Stimulated activated CD4-positive, alpha-beta T cell treated with anti-CD3 and anti-CD28 coated beads, Interleukin-12 subunit alpha, Interleukin-12 subunit beta, amount 100 ng/mL, for 4 hours (primary cell): ENCODE measurements around the gene METTL8.

ENCODE experiments used
- DNase-seq: peaks from one replicate; pipeline ENCODE4 v3.0.0-alpha.2; 2020

METTL8 gene

DNA sequence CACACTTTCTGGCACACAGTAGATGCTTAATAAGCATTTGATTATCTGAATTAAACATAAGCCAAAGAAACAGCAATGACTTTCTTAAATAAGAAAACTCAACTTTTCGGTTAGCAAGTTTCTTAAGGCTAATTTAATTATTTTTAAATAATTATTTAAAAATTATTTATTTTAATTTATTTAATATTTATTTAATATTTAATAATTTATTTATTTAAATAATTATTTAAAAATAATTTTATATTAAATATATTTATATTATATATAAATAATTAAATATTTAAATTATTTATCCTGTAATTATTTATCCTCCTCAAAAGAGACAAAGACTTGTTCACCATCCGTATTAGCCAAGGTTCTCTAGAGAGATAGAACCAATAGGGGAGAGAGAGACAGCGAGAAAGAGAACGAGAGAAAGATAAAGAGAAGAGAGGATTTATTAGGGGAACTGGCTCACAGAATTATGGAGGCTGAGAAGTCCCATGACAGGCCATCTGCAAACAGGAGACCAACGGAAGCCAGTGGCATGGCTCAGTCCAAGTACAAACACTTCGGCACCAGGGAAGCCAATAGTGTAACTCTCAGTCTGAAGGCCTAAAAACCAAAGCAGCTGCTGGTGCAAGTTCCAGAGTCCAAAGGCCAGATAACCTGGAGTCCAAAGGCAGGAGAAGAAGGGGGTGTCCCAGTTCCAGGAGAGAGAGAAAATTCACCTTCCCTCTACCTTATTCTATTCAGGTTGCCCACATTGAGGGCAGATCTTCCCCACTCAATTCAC, 125.3 kb downstream of the METTL8 start:
- DNase-seq = no peak

DNA sequence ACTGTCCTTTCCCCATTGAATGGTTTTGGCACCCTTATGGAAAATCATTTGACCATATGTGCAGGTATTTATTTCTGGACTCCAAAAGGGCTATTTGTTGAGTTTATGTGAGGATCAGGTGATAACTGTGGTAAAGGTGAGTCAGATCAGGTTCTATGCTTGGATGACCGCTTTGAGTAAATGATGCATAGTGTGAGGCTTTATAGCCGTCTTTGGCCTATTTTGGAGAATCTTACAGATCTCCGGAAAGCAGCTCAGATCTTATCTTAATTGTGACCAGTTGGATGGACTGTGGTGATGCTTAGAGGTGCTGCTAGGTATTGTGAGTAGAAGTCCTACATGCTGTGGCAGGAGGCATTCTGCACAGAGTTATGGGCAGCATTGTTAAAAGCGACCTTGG, 126.2 kb downstream of the METTL8 start:
- DNase-seq = no peak

DNA sequence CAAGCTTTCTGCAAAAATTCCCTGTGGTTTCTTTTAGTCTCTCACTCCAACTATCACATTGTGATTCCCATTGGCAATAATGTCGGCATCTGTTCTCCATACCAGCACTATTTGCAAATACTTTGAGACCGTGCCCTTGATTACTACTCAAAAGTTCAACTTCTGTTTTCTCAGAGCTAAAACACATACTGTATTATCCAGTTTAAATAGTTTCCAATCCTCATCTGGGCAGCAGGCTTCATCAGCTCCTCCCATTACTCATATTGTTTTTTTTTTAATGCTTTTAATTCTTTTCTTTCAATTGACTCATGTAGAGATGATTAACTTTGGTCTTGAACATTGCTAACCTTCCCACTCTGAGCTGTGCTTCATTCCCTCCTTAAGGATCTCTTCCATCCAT, 135.8 kb downstream of the METTL8 start:
- no peak for DNase-seq

DNA sequence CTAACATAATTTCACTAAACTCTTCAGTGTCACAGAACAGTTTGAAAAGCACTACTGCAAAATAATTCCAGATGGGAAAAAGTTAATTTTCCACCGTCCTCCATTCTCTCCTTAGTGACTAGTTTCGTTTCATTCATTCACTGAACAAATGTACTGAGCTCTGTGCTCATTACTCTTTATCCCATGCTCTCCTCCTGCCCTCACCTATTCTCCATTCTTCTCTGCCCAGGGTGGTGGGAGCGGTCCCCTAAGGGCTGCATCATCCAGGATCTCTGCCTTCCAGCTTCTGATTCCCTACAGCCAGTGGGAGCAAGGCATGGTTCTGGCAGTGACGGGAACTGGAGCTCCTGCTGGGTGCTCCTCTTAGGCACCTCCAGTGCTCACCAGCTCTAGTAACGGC, 139.2 kb downstream of the METTL8 start:
- DNase-seq = no peak

DNA sequence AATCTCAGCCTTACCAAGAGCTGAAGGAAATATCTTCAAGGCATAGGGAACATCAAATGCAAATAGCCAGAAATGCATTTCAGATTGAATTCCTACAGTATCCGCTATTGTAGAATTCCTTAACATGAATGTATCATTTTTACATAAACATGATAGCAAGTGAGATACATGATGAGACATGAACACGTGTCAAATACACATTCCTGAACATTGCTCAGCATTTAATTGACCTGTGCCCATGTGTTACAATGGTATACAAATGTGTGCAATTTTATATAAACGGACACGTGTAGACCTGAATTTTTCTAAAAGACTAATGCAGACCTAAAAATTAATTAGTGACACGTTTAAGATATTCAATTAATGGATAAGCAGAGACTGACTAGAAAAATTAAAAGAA, 140.1 kb downstream of the METTL8 start:
- DNase-seq = no peak

DNA sequence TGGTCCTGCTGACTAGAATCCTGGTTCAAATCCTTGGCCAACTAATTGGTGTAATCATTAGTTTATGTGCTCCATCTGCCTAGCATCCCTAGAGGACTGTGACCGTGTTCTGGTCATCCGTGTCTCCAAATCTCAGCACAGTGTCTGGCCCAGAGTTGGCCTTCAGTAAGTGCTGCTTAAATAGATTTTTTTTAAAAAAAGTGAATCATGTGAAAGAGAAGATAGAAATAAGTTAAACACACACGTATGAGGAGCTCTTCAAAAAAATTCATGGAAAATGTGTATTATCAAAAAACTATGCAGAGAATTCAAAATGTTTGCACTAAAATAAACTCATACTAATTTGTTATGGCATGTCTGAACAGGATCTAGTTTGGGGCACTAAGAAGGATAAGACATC, 143.8 kb downstream of the METTL8 start:
- DNase-seq = no peak

DNA sequence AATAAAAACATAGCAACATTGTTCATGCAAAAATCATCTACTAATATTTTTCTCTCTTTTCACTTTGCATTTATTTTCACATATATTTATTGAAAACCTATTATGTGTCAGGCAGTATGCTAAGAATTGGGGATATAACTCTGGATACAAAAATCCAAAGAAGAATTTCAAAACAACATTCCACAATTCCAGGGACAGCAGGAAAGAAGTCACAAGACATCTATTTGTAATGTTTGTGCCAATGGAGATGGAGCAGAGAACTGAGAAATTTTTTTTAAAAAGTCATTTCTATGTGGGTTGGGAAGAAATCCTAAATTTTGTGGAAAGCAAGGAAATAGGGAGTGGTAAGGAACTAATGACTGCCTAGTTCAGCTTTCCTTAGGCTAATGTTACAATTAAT, 144.5 kb downstream of the METTL8 start:
- no peak for DNase-seq

DNA sequence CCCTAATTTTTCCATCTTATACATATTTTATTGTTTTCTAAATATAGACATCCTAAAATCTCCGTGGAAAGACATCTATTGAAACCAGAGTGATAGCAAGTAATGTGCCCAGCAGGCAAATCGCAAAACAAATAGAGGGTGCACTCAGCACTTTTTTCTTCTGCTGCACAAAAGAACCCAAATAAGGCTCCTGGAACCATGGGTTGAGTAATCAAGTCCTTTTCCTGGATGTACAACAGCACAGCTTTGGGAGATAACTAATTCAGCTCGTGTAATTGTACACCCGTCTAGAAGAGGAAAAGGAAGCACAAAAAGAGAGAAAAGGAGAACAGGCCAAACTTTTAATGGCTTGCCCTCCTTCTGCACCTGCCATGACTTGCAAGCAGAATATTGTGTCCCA, 146.2 kb downstream of the METTL8 start:
- no peak for DNase-seq

DNA sequence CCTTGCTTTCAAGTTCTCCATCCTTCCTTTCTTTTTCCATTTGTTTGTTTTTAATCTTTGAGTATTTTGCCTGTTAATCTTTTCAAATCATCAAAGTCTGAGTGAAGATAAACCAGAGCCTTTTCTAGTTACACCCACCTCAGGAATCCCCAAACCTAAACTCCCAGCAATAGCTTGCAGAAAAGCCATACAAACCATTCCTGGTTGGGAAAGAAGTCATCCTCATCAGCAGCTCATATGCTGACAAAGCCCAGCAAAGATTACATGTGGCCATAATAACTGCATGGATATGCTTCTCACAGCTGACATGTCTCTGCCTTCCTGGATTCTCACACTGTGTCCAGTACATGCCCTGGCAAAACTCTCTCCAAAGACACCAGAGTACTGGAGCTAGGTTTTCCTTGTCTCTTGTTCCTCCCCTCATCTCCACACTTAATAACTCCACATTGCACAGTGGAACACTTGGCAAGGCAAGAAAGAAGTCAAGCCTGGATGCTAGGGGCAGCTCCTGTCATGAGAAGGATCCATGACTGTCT, 146.7 kb downstream of the METTL8 start:
- DNase-seq = no peak

DNA sequence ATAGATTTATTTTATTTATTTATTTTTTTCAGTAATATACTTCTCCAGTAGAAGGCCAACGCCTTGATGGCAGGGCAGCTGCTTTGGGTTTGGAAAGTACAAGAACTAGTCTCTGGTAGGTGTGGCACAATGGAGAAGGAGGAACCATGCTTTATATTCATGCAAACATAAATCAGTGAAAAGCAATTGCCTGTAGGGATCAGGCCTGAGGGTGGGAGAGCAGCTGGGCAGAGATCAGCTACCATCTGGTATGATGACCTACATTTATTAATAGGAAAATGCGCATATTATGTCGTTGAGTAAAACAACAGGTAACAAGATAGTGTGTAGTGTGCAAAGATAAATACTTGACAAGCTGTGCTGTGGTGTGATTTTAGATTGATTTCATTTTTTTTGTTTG, 152.7 kb downstream of the METTL8 start:
- DNase-seq = no peak

DNA sequence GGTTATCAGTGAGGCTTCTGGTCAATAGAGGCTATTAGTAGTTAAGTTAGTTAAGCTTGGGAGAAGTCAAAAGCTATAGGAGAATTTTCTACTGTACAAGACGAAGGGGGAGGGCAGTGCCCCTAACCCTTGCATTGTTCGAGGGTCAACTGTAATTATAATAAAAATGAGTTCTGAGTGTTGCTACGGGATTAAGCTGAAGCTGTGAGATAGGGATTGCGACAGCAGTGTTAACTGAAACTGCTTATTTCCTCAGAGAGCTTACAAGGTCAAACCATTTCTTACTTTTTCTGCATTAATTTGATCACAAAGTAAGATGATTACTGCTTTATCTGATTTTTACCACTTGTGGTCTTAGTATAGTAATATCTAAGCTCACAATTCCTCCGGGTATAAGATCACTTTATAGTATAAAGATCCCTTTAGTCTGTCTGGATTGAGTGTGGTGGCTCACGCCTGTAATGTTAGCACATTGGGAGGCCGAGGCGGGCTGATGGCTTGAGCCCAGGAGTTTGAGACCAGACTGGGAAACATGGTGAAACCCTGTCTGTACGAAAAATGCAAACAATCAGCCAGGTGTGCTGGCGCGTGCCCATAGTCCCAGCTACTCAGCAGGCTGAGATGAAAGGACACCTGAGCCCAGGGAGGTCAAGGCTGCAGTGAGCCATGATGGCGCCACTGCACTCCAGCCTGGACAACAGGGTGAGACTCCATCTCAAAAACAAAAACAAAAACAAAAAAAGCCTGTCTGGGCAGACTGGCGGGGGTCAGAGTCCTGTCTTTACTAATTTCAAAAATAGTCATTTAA, 153.6 kb downstream of the METTL8 start:
- DNase-seq = no peak

DNA sequence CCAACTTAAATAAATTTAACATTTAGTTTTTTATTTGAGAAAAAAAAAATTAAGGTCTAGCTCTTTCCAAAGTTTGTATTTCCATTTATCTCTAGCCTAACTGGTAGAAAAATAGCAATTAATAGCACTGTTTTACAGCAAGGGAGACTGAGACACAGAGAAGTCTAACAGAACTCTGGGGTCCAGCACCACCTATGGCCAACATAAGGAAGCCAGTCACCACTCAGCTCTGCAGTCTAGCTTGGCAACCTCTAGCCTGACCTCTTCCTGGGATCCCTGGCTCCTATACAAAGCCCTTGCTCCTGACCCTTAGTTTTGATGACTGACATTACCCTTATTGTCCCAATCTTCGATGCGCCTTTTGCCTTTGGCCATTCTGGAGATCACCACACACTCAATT, 159.0 kb downstream of the METTL8 start:
- DNase-seq = no peak

DNA sequence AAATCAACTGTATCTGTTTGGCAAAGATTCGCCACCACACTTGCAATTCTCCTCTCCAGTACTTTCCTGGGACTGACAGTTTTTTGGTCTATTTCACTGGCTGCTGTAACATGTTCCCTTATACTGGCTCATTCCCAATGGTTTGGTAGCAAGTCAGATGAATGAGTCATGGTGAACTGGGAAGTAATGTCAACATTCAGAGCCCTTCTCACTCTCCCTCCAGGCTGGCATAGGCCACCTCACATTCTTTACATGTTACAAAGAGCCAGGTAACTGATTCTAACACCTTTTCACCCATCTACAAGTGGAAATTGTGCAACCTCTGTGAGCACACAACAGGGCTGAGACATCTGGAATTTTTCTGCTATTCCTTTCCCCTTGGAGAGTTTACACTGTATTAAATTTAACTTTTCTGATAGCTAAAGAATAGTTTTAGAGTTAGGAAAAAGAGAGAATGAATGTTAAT, 161.8 kb downstream of the METTL8 start:
- no peak for DNase-seq

DNA sequence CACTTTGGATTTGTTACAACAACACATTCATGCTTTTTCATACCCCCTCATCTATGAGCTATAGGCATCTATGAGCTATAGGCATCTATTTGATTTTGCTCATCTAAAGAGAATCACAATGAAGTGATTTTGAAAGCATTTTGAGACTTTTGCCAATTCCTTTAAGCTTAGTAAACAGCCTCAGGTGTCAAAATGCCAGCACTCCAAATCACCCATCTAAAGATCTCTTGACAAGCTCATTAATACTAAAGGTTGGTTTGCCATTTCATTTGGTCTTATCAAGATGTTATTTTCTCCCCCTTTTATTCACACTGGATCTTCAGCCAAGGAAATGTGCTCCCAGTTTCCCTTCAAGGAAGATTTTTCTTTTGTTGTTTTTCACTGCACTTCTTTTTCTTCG, 162.4 kb downstream of the METTL8 start:
- no peak for DNase-seq

DNA sequence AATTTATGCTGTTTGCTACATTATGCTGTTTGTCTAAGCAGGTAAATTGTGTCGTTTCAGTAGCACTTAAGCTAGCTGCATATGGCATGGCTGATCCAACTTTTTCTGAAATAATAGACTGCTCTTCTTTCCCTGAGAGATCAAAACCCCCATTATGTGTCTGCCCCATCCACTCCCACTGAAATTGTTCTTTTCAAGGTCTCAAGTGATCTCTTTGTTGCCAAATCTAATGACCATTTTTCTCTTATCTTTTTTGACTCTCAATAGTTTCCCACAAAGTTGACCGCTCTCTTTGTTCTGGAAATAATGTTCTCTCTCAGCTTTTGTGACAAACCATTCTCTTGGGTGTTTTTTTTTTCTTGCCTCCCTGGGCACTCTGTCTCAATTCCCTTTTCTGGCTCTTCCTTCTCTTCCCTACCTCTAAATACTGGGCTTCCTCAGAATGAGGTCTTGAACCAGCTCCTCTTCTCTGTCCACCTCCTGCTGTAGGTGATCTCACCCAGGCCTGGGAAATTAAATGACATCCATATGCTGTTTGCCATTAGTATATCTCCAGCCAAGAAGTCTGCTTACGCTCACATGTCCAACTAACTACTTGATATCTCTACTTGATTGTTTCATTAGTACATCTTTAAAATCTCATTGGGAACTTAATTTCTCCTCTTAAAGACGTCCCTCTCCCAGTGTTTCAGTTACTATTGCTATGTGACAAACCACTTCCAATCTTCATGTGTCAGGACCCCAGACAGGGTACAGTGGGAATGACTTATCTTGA, 165.7 kb downstream of the METTL8 start:
- DNase-seq = no peak
